RPMI7951 (cell line): Measurements from ENCODE around the gene RAD51. TPM values are rescaled to one million over a fixed set of nuclear protein-coding genes. Genes with fewer than 3 reads are reported as not detected.
"Not testable (repeated sequence)": the region's sequence is repeated elsewhere in the genome, so short reads cannot be mapped to it uniquely, and the experiment has no call there.

Experiments used
- DNase-seq: peaks from one replicate; pipeline ENCODE4 v3.0.0-alpha.2; 2012; ENCODE audit warnings: low read depth
- total RNA-seq: library from RNA; depleted of rRNA; stranded (reverse); fragments of >200 nt; shearing (Covaris generic); gene quantifications from 2 replicates; pipeline ENCODE4 v1.2.3, GENCODE V29; 2014; rRNA removed

The RAD51 gene
- total RNA-seq: 13.8 and 15.7 TPM in 2 replicates

DNA sequence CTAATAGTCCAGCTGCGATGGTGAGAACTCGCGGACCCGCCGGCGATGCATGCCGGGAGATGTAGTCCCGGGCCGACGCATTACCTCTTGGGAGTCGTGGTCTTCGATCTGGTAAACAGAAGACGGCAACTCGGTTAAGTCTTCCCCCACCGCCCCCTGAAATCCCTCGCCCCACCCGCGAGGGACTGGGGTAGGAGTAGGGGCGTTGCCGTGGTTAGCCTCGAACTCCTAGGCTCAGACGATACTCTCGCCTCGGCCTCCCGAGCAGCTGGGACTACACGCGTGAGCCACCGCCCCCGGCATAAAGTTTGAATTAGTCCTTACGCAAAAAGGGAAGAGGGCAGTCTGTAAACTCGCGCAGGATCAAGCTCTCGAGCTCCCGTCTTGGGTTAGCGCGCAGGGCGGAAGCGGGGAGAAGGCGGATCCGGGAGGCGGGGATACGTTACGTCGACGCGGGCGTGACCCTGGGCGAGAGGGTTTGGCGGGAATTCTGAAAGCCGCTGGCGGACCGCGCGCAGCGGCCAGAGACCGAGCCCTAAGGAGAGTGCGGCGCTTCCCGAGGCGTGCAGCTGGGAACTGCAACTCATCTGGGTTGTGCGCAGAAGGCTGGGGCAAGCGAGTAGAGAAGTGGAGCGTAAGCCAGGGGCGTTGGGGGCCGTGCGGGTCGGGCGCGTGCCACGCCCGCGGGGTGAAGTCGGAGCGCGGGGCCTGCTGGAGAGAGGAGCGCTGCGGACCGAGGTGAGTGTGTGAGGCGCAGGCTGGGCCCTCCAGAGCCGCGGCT is at the start of gene RAD51:
TSS of gene RAD51 (plus strand) at position 487 of the 781 bp plus-strand sequence. CDS start 3,585 bp downstream, outside the sequence.
- peak; percentile 92 for DNase-seq

DNA sequence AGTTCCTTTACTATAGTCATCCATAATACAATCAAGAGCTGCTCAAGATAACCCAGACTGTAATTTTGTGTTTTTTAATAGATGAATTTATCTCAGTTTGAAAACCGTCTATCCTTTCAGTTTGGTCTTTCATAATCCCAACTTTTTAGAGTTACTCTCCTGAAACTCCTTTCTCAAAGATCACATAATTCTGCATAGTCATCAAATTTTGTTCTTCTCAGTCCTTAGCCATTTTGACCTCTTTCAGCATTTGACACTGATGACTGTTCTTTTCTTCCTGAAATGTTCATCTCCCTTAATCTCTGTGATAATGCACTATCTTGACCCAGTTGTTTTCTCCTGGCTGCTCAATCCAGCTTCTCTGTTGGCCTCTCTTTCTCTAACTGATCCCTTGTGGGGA is 47.5 kb upstream of the RAD51 start:
- DNase-seq: no peak

DNA sequence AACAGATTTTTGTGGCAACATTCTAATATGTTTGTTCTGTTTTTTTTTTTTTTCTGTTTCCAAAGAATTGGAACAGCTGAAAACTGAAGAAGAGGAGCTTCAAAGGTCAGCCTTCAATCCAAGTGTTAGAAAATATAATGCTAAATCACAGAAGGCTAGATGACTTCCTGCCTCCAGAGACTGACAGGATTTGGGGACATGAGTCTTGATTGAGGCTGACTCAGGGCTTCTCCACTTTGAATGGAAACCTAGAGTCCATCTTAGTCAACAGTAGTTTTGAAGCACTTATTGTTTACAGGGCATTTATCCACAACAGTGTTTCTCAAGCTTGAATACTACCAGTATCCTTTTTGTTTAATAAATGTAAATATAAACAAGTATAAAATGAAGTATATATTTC is 44.5 kb upstream of the RAD51 start:
- DNase-seq: no peak

DNA sequence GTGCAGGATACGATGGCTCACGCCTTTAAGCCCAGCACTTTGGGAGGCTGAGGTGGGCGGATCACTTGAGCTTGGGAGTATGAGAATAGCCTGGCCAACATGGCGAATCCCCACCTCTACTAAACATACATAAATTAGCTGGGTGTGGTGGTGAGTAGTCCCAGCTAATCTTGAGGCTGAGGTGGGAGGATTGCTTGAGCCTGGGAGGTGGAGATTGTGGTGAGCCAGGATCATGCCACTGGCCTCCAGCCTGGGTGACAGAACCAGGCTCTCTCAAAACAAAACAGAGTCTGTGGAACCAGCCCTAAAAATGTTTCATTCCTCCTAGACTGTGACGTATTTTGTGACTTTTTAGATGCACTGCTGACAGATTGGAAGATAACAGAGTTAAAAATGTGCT is 34.3 kb upstream of the RAD51 start:
- no peak for DNase-seq

DNA sequence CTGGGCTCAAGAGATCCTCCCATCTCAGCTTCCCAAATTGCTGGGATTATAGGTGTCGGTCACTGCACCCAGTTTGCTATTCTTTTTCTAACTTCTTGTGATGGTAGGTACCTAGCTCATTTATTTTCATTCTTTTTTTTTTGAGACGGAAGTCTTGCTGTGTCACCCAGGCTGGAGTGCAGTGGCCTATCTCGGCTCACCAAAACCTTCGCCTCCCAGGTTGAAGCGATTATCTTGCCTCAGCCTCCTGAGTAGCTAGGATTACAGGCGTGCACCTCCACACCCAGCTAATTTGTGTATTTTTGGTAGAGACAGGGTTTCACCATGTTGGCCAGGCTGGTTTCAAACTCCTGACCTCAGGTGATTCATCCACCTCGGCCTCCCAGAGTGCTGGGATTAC is 30.1 kb upstream of the RAD51 start:
- no peak for DNase-seq

DNA sequence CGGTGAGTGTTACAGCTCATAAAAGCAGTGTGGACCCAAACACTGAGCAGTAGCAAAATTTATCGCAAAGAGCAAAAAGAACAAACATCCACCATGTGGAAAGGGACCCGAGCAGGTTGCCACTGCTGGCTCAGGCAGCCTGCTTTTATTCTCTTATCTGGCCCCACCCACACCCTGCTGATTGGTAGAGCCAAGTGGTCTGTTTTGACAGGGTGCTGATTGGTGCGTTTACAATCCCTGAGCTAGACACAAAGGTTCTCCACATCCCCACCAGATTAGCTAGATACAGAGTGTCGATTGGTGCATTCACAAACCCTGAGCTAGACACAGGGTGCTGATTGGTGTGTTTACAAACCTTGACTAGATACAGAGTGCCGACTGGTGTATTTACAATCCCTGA is 18.7 kb upstream of the RAD51 start:
- not testable (repeated sequence) for DNase-seq

DNA sequence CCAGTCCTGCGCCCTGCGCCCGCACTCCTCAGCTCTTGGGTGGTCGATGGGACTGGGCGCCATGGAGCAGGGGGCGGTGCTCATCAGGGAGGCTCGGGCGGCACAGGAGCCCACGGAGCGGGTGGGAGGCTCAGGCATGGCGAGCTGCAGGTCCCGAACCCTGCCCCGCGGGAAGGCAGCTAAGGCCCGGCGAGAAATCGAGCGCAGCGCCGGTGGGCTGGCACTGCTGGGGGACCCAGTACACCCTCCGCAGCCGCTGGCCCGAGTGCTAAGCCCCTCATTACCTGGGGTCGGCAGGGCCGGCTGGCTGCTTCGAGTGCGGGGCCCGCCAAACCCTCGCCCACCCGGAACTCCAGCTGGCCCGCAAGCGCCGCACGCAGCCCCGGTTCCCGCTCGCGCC is 18.1 kb upstream of the RAD51 start:
- not testable (repeated sequence) for DNase-seq

DNA sequence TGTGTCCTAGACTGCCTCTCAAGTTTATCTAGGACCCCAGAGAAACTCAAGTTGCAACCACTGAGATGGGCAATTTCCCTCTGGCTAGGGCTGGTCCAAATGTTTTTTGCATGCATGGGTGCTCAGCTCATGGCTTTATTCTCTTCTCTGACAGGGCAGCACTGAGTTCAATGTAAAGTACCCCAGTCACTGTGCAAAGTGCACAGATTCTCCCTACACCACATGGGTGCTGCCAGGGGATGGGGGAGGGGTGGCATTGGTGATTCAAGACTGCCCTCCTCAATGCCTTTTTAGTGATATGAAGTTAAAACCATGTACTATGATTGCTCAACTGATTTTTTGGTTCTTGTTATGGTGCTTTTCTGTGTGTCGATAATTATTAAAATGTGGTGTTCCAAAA is 14.8 kb upstream of the RAD51 start:
- no peak for DNase-seq

DNA sequence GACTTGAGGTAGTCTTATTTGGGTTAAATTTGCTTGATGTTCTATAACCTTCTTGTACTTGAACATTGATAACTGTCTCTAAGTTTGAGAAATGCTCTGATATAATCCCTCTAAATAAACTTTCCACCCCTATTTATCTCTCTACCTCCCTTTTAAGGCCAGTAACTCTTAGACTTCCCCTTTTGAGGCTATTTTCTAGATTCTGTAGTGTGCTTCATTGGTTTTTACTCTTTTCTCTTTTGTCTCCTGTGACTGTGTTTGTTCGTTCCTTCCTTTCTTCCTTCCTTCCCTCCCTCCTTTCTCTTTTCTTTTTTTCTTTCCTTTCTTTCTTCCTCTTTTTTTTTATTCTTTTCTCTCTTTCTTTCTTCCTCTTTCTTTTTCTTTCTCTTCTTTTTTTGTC is 14.0 kb upstream of the RAD51 start:
- not testable (repeated sequence) for DNase-seq

DNA sequence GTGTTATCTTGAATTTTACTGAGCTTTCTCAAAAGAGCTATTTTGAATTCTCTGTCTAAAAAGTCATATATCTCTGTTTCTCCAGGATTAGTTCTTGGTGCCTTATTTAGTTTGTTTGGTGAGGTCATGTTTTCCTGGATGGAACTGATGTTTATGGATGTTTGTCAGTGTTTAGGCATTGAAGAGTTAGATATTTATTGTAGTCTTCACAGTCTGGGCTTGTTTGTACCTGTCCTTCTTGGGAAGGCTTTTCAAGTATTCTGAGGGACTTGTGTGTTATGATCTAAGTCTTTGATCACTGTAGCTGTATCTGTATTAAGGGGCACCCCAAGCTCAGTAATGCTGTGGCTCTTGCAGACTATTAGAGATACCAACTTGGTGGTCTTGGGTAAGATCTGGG is 10.6 kb upstream of the RAD51 start:
- DNase-seq: no peak

DNA sequence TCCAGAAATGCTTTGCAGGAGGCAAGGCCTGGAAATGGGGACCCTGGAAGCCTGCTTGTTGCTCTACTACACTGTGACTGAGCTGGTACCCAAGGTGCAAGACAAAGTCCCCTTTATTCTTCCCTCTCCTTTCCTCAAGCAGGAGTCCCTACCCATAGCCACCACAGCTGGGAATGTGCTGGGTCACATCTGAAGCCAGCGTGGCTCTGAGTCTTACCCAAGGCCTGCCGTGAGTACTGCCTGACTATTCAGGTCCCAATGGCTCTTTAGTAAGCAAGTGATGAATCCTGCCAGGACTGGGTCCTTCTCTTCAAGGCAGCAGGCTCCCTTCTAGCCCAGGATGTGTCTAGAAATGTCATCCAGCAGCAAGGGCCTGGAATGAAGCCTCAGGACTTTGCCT is 9.6 kb upstream of the RAD51 start:
- no peak for DNase-seq

DNA sequence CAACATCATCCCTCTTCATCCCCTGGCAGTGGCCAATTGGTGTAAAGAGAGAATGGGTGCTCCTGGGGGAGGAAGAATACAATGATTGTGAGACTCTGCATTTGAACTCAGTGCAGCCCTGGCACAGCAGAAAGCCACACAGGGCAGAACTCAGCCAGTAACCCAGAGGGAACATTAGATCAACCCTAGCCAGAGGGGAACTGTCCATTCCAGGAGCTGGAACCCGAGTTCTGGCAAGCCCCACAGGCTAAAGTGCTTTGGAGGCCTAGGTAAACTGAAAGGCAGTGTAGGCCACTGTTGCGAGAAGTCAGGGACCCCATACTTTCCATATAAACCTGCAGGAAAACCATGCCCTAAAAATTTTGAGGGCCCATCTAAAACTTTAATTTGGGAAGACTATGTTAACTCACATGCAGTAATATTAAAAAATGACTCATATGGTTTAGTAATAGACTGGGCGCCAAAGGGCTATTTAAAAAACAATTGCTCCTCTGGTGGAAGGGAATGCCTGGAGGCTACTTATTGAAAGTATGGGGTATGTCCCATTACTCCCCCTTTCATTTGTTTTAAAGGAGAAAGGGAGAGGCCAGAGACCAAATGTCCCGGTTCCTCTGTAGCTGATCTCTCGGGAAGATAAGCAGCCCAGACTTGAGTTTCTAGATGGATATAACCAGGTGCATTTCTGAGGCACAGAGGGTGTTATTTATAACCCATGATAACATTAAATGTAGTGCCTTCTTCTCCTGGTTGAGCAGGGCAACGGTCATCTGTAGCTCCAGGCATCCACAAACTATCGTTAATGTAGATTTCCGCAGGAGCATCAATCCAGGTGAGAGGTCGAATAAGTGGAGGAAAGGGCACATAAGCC is 5.8 kb upstream of the RAD51 start:
- no peak for DNase-seq

DNA sequence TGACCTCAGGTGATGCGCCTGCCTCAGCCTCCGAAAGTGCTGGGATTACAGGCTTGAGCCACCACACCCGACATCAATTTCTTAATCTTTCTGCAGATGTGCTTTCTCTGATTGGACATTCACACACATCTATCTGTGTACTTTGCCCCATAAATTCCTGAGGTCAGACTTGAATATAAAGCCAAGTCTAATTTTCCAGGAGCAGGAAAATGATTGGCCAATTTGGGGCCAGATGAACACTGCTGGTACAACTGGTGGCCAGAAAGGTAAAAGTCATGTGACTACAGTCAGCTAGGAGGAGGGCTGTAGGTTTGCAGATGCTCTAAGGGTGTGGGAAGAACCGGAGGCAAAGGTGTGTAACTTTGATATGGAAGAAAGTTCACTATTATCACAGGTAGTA is 3.2 kb upstream of the RAD51 start:
- no peak for DNase-seq

DNA sequence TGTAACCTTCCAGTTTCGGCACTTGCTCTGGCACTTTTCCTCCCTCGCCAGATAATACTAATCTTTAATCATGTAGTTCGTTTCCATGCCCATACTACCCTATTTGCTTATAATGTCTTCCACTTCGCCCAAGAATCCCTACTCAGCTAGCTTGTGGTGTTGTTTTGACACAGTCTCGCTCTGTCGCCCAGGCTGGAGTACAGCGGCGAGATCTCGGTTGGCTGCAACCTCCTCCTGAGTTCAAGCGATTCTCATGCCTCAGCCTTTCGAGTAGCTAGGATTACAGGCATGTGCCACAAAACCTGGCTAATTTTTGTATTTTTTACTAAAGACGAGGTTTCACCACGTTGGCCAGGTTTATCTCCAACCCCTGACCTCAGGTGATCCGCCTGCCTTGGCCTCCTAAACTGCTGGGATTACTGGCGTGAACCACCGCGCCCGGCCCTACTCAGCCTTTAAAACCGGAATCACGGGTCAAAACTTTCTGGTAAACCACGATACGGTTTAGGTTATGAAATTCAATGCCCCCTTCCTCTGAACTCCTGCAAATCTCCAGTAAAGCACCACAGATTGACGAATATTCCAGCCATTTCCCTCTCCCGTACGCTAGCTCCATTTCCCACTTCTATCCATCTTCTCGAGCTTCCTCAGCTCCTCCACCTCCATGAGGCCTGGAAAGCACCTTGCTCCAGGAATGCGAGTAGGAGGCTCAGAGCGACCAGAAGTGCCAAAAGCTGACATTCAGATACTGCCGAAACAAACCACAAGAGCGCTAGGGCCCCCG is 878 bp upstream of the RAD51 start:
- DNase-seq: no peak

DNA sequence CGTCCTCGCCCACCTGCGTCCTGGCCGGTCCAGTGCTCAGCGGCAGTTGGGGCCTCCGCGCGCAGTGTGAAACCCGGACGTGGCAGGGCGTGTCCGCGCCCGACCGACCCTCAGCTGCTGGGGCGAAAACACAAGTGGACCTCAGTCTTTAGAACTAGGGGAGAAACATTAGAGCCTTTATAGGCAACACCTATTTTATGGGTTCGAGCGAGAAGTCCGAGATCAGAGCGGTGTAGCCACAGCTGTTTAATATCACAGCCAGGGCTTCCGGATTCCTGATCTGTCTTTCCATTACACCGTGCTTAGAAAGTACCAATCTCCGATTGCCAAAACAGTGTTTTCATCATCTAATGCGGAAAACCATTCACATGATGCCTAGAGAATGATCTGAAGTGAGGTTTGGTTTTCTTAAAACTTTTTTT is 506 bp downstream of the RAD51 start:
- peak; percentile 17 for DNase-seq

DNA sequence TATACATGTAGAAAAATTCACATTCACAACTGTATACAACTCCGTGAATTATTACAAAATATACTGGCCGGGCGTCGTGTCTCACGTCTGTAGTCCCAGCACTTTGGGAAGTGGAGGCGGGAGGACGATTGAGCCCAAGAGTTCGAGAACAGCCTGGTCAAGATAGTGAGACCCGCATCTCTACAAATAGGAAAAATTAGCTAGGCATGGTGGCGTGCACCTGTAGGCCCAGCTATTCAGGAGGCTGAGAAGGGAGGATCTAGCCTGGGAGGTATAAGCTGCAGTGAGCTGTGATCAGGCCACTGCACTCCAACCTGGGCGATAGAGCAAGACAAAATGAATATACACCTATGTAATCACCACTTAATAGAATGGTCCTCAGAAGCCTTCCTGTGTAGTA is 1.3 kb downstream of the RAD51 start:
- DNase-seq: no peak

DNA sequence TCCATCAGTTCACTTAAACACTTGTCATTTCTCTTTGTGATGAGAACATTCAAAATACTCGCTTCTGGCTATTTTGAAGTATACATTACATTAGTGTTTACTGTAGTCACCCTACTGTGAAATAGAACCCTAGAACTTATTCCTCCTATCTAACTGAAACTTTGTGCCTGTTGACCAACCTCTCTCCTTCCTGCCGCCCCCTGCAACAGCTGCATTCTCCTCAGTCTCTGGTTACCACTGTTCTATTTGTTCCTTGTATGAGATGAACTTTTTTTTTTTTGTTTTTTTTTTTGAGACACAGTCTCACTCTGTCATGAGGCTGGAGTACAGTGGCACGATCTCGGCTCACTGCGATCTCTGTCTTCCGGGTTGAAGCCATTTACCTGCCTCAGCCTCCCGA is 2.9 kb downstream of the RAD51 start:
- no peak for DNase-seq

DNA sequence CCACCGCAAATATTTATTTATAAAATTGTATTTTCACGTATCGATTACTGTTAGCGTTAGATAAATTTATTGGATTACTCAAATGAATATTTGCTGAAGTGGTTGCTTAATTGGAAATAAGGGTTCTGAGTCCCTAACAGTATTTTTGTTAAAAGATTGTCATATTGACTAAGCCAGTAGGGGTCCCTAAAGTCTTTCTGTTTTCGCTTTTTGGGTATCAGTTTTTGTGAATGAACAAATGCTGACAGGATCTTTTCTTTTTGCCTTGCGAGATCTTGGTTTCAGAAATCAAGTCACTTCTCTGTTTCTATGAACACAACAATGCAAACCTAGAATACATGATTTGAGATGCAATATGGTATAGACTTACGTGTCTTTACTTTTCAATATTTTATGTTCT is 7.1 kb downstream of the RAD51 start:
- DNase-seq: no peak

DNA sequence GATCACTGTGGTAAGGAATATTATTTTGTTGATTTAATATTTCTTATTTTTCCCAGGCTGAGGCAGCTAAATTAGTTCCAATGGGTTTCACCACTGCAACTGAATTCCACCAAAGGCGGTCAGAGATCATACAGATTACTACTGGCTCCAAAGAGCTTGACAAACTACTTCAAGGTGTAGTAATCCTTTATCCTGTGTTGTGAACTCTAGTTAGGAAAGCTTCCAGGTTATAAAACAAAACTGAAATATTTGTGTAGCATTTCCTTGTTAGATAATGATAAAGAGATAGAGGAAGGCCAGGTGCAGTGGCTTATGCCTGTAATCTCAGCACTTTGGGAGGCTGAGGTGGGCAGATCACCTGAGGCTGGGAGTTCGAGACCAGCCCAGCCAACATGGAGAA is 11.1 kb downstream of the RAD51 start:
- DNase-seq: no peak

DNA sequence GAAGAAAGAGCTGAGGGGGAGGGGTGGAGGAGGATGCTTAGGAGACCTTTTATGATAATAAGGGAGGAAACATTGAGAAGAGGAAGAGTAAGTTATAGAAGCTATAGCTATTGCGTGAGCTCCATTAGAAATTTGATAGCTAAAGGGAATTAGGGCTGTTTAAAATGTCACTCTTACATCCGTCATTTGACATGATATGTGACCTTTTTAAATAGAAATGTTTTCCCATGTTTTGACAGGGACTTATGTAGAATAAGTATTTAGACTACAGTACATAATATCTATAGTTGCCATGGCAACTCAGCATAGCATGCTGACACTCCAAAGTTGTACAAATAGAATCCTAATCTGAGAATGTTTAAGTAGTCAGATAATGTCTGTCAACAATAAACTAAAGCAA is 19.2 kb downstream of the RAD51 start:
- no peak for DNase-seq

DNA sequence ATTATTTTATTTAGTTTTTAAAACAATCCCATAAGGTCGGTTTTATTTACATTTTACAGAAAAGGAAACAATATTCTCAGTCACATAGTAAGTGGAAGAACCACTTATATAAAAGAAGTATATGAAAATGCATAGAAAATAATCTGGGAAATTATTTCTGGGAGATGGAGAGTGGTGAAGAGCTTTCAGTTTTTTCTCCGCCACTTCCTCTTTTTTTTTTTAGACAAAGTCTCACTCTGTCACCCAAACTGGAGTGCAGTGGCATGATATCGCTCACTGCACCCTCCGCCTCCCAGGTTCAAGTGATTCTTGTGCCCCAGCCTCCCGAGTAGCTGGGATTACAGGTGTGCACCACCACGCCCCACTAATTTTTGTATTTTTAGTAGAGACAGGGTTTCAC is 21.2 kb downstream of the RAD51 start:
- no peak for DNase-seq

DNA sequence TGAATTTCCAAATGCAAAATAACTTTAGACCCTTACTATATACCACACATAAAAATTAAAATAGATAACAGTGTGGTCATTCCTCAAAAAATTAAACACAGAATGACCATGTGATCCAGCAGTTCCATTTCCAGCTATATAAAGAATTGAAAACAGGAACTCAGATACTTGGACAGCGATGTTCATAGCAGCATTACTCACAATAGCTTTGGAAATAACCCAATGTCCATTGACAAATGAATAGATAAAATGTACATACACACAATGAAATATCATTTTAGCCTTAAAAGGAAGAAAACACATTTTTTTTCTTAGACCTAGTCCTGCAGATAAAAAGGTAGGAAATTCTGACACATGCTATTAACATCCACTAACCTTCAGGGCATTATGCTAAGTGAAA is 26.7 kb downstream of the RAD51 start:
- no peak for DNase-seq
